Panc1 (cell line): ENCODE results near the gene TBRG1. TPM values are rescaled to one million over a fixed set of nuclear protein-coding genes. Genes with fewer than 3 reads are reported as not detected.

Source experiments
- ATAC-seq: fragments of 200-7000 bp; cut with Tn5 transposase; 2 replicates; pipeline ENCODE4 v1.9.1; 2020; ENCODE audit warnings: mild to moderate bottlenecking, moderate library complexity
- BruUV-seq: library from RNA; stranded (reverse); fragments of 400-500 nt; replicated peaks from 2 replicates; lab custom pipeline; 2021; lab: Mats Ljungman, UMichigan
- CTCF ChIA-PET: fragments of 300-600 bp; sonication (Branson Sonifier 250); formaldehyde crosslinking; loops from one replicate; lab custom pipeline; 2022; ENCODE audit warnings: antibody characterized with exemption; lab: Charles Lee
- POLR2A ChIA-PET: fragments of 300-600 bp; sonication (Branson Sonifier 250); formaldehyde crosslinking; loops from one replicate; lab custom pipeline; 2022; ENCODE audit warnings: antibody characterized with exemption; lab: Charles Lee
- DNase-seq: peaks from one replicate; pipeline ENCODE4 v3.0.0-alpha.2; 2010; ENCODE audit warnings: low read depth, low spot score
- H3K27ac ChIP-seq: 2 replicates; pipeline ENCODE4 v1.5.1; 2011; ENCODE audit warnings: mild to moderate bottlenecking, low read length, inconsistent platforms
- H3K27me3 ChIP-seq: fragments of 200-500 bp; sonication (Bioruptor generic); 2 replicates; pipeline ENCODE4 v1.6.0; 2014; ENCODE audit warnings: low read length, inconsistent platforms; ENCODE audit not compliant: control insufficient read depth, insufficient read depth
- H3K36me3 ChIP-seq: fragments of 200-500 bp; sonication (Bioruptor generic); 2 replicates; pipeline ENCODE4 v1.5.1; 2014; ENCODE audit warnings: inconsistent platforms, mild to moderate bottlenecking, low read length, moderate library complexity; ENCODE audit not compliant: control insufficient read depth, insufficient read depth
- H3K4me1 ChIP-seq: 2 replicates; pipeline ENCODE4 v1.5.1; 2011; ENCODE audit warnings: inconsistent platforms, mild to moderate bottlenecking, low read length, moderate library complexity; ENCODE audit not compliant: control insufficient read depth, insufficient read depth
- H3K4me3 ChIP-seq, 2 experiments: 2 replicates each; pipeline ENCODE4 v1.5.1; 2011 to 2012; ENCODE audit warnings: low read depth in 2 of 2, low read length in 2 of 2, mild to moderate bottlenecking in 2 of 2, inconsistent platforms in 1 of 2, moderate library complexity in 1 of 2
- H3K9me3 ChIP-seq: fragments of 200-500 bp; sonication (Bioruptor generic); 2 replicates; pipeline ENCODE4 v1.5.1; 2014; ENCODE audit warnings: low read depth, mild to moderate bottlenecking, inconsistent platforms, low read length, moderate library complexity; ENCODE audit not compliant: control insufficient read depth, insufficient read depth
- POLR2AphosphoS5 ChIP-seq: IDR thresholded peaks from 2 replicates; pipeline ENCODE4 v1.6.1; 2012; ENCODE audit warnings: mild to moderate bottlenecking, low read depth, low read length, moderate library complexity
- REST ChIP-seq, 2 experiments: IDR thresholded peaks; 2 replicates each; pipeline ENCODE4 v1.6.1; 2011 to 2012; ENCODE audit warnings: low read depth in 2 of 2, control low read depth in 1 of 2, low read length in 1 of 2, mild to moderate bottlenecking in 1 of 2, moderate library complexity in 1 of 2; ENCODE audit not compliant: insufficient read depth in 1 of 2
- SIN3A ChIP-seq: IDR thresholded peaks from 2 replicates; pipeline ENCODE4 v1.6.1; 2012; ENCODE audit warnings: low read depth, mild to moderate bottlenecking, low read length, moderate library complexity, borderline replicate concordance; ENCODE audit not compliant: insufficient read depth
- TCF7L2 ChIP-seq: IDR thresholded peaks from 2 replicates; pipeline ENCODE4 v1.6.1; 2011; ENCODE audit warnings: mild to moderate bottlenecking, low read depth, low read length, inconsistent platforms
- in situ Hi-C: cut with HindIII; loops from 2 replicates; pipeline ENCODE4 v1.10.0; 2016; ENCODE audit warnings: low sequenced_read_pairs, low pct_unique_long_range_greater_than_20kb
- intact Hi-C: fragments of 100-400 bp; cut with micrococcal nuclease; formaldehyde crosslinking; loops from one replicate; pipeline ENCODE4 v1.10.0; 2022; ENCODE audit not compliant: unreplicated experiment
- total RNA-seq: library from RNA; stranded (reverse); gene quantifications from one replicate; pipeline ENCODE4 v1.2.1, GENCODE V29; 2021; ENCODE audit not compliant: unreplicated experiment
- TF ChIP-seq, protein P1 (sequence below): fragments of 450-650 bp; IDR thresholded peaks from 2 replicates; pipeline ENCODE4 v1.5.1; 2017; ENCODE audit warnings: mild to moderate bottlenecking

The TBRG1 gene
- total RNA-seq, 1 experiment from 2014 or later, result 35.0 TPM

- ChIA-PET CTCF (no interaction called here), POLR2A (no interaction called here)
- BruUV-seq, result no TSS peak
- TF ChIP-seq TCF7L2 (no peak), SIN3A (no peak), REST (IDR thresholded peaks at IDR 0.05; ENCODE audit: insufficient read depth in 1 of 2, low read depth in 2 of 2, low read length in 1 of 2) (no peak), POLR2AphosphoS5 (no peak)
- TF ChIP-seq, protein P1, sequence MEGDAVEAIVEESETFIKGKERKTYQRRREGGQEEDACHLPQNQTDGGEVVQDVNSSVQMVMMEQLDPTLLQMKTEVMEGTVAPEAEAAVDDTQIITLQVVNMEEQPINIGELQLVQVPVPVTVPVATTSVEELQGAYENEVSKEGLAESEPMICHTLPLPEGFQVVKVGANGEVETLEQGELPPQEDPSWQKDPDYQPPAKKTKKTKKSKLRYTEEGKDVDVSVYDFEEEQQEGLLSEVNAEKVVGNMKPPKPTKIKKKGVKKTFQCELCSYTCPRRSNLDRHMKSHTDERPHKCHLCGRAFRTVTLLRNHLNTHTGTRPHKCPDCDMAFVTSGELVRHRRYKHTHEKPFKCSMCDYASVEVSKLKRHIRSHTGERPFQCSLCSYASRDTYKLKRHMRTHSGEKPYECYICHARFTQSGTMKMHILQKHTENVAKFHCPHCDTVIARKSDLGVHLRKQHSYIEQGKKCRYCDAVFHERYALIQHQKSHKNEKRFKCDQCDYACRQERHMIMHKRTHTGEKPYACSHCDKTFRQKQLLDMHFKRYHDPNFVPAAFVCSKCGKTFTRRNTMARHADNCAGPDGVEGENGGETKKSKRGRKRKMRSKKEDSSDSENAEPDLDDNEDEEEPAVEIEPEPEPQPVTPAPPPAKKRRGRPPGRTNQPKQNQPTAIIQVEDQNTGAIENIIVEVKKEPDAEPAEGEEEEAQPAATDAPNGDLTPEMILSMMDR, result no peak
- Histone ChIP-seq H3K9me3 (no peaks in the 10 kb centered on the region), H3K4me3 (no peak overlapping the region), H3K4me1 (no peaks in the 10 kb centered on the region), H3K27me3 (peaks cover 3% of the 10 kb centered on the region; the same call in 1 of the 2 replicates), H3K36me3 (no peaks in the 10 kb centered on the region), H3K27ac (no peak overlapping the region)
- in situ Hi-C loops, result no loop called here
- ATAC-seq (no peak), DNase-seq (no peak)
- intact Hi-C loops, result no loop called here
Measured at GRCh38 chr11:124583781-124584180, 38.9 kb upstream of the TBRG1 start.

- H3K36me3 ChIP-seq, result no peaks in the 10 kb centered on the region
- no peak overlapping the region for H3K27ac ChIP-seq
- ChIA-PET POLR2A (no interaction called here), CTCF (interaction anchor here (0.7 to 1.5 kb wide), 2 partner anchors 169 to 515 kb away, joined by 3 read pairs; no protein-coding TSS in a partner anchor)
- ATAC-seq, result no peak; the same call in 1 of the 2 replicates
- no peak for TF ChIP-seq TCF7L2
- TF ChIP-seq REST (IDR thresholded peaks at IDR 0.05; ENCODE audit: insufficient read depth in 1 of 2, low read depth in 2 of 2, low read length in 1 of 2), result no peak
- no peak for TF ChIP-seq SIN3A
- TF ChIP-seq POLR2AphosphoS5, result no peak
- TF ChIP-seq, protein P1, result no peak
- no peak for DNase-seq
- H3K27me3 ChIP-seq, result peaks cover 5% of the 10 kb centered on the region
- intact Hi-C loops, result loop anchor here (5.0 kb wide), 1 partner anchor 513 kb away; no protein-coding TSS in a partner anchor
- no TSS peak for BruUV-seq
- H3K9me3 ChIP-seq, result no peaks in the 10 kb centered on the region
- no peak overlapping the region for H3K4me3 ChIP-seq
- no peaks in the 10 kb centered on the region for H3K4me1 ChIP-seq
- in situ Hi-C loops, result no loop called here
Measured at GRCh38 chr11:124584681-124585372, 37.8 kb upstream of the TBRG1 start.
